Endothelial cell of umbilical vein (primary cell): ENCODE measurements around the gene STAG1. TPM values are rescaled to one million over a fixed set of nuclear protein-coding genes. Genes with fewer than 3 reads are reported as not detected.
"Not testable (repeated sequence)": the region's sequence is repeated elsewhere in the genome, so short reads cannot be mapped to it uniquely, and the experiment has no call there.

Source experiments
- BruUV-seq: library from RNA; stranded (reverse); fragments of 400-500 nt; replicated peaks from 2 replicates; lab custom pipeline; 2021; lab: Mats Ljungman, UMichigan
- CTCF ChIA-PET: fragments of 300-600, 350-600 bp; sonication (Branson Sonifier 250); formaldehyde crosslinking; loops from one replicate; lab custom pipeline; 2021; ENCODE audit warnings: antibody characterized with exemption, inconsistent platforms; lab: Charles Lee
- POLR2A ChIA-PET: fragments of 300-600, 350-600 bp; sonication (Branson Sonifier 250); formaldehyde crosslinking; loops from one replicate; lab custom pipeline; 2021; ENCODE audit warnings: antibody characterized with exemption, inconsistent platforms; lab: Charles Lee
- DNase-seq: peaks from one replicate; pipeline ENCODE4 v3.0.0-alpha.2; 2011; ENCODE audit warnings: low read depth, low spot score
- FAIRE-seq: peaks from 2 replicates; lab custom pipeline; 2011; peaks lifted over from hg19 to GRCh38; lab: Jason Lieb, UNC
- H2AFZ ChIP-seq: 2 replicates; pipeline ENCODE4 v1.6.0; 2012; ENCODE audit warnings: low read depth, low read length, control low read depth, inconsistent platforms
- H3K27ac ChIP-seq: 2 replicates; pipeline ENCODE4 v1.5.1; 2011; ENCODE audit warnings: low read depth, mild to moderate bottlenecking, control low read depth, low read length, moderate library complexity; ENCODE audit not compliant: insufficient read depth
- H3K27me3 ChIP-seq, 2 experiments: 2 replicates each; pipeline versions ENCODE4 v1.6.0 to v1.6.1; 2011; ENCODE audit warnings: low read length in 2 of 2, mixed read lengths in 1 of 2; ENCODE audit not compliant: control insufficient read depth in 2 of 2, insufficient read depth in 2 of 2
- H3K36me3 ChIP-seq, 2 experiments: 2 replicates in 1 of 2; 3 replicates in 1 of 2; pipeline ENCODE4 v1.5.1; 2011; ENCODE audit warnings: low read length in 2 of 2, mild to moderate bottlenecking in 1 of 2, moderate library complexity in 1 of 2; ENCODE audit not compliant: control insufficient read depth in 2 of 2, insufficient read depth in 2 of 2; ENCODE audit errors: extremely low read depth in 1 of 2
- H3K4me1 ChIP-seq: 3 replicates; pipeline ENCODE4 v1.5.1; 2011; ENCODE audit warnings: mild to moderate bottlenecking, low read length; ENCODE audit not compliant: control insufficient read depth, insufficient read depth; ENCODE audit errors: extremely low read depth
- H3K4me2 ChIP-seq: 2 replicates; pipeline ENCODE4 v1.6.1; 2011; ENCODE audit warnings: low read length, control low read depth, mixed read lengths; ENCODE audit not compliant: insufficient read depth
- H3K4me3 ChIP-seq, 3 experiments: fragments of 200-600 bp in 1 of 3; sonication (generic), shearing (Covaris generic) in 1 of 3; replicated peaks in 1 of 3; 2 replicates each; pipeline ENCODE4 v1.5.1; 2011 to 2016; ENCODE audit warnings: control low read depth in 3 of 3, low read length in 3 of 3, mild to moderate bottlenecking in 2 of 3, inconsistent platforms in 1 of 3, low read depth in 1 of 3, moderate library complexity in 1 of 3; ENCODE audit not compliant: insufficient read depth in 1 of 3
- H3K79me2 ChIP-seq: 2 replicates; pipeline ENCODE4 v1.6.0; 2012; ENCODE audit warnings: low read length, inconsistent platforms; ENCODE audit not compliant: control insufficient read depth, insufficient read depth
- H3K9ac ChIP-seq: replicated peaks from 2 replicates; pipeline ENCODE3; 2011; ENCODE audit warnings: low read length, control low read depth; ENCODE audit not compliant: insufficient read depth; ENCODE audit errors: extremely low read depth
- H3K9me1 ChIP-seq: replicated peaks from 3 replicates; pipeline ENCODE4 v1.6.0; 2011; ENCODE audit warnings: mild to moderate bottlenecking, low read length; ENCODE audit not compliant: control insufficient read depth, insufficient read depth; ENCODE audit errors: extremely low read depth
- H3K9me3 ChIP-seq: replicated peaks from 2 replicates; pipeline ENCODE4 v1.5.1; 2012; ENCODE audit warnings: low read length, inconsistent platforms; ENCODE audit not compliant: control insufficient read depth, insufficient read depth
- H4K20me1 ChIP-seq: replicated peaks from 2 replicates; pipeline ENCODE3; 2011; ENCODE audit warnings: mild to moderate bottlenecking, low read length; ENCODE audit not compliant: control insufficient read depth, insufficient read depth; ENCODE audit errors: extremely low read depth
- FOS ChIP-seq: IDR thresholded peaks from 2 replicates; pipeline ENCODE4 v1.6.1; 2011; ENCODE audit warnings: mild to moderate bottlenecking, low read length, moderate library complexity, borderline replicate concordance; ENCODE audit not compliant: insufficient read depth
- POLR2A ChIP-seq: IDR thresholded peaks from 2 replicates; pipeline ENCODE4 v1.6.1; 2012; ENCODE audit warnings: low read depth, mild to moderate bottlenecking, control low read depth, low read length
- dilution Hi-C: fragments of 300-500 bp; cut with MboI; formaldehyde crosslinking; loops from one replicate; pipeline ENCODE4 v1.15.0; 2019; ENCODE audit warnings: low sequenced_read_pairs; ENCODE audit not compliant: extremely low pct_ligation_motif_present
- intact Hi-C: fragments of 100-400 bp; cut with micrococcal nuclease; formaldehyde crosslinking; loops from one replicate; pipeline ENCODE4 v1.10.0; 2022
- polyA plus RNA-seq, 4 experiments: library from polyadenylated mRNA; depleted of rRNA in 3 of 4; stranded (reverse) in 3 of 4; unstranded in 1 of 4; fragments of >200 nt; gene quantifications; 2 replicates each; pipeline versions ENCODE4 v1.2.1 to v1.2.3, GENCODE V29; 2011 to 2012; ENCODE audit warnings: missing spikeins in 1 of 4
- total RNA-seq: library from RNA; stranded (reverse); gene quantifications from 2 replicates; pipeline ENCODE4 v1.2.3, GENCODE V29; 2021

STAG1 gene
- total and polyA plus RNA-seq, 2 donors (not counting 3 experiments of a cell fraction or from before 2014, with no cell fraction given), result 7.4 to 42.1 TPM

DNA sequence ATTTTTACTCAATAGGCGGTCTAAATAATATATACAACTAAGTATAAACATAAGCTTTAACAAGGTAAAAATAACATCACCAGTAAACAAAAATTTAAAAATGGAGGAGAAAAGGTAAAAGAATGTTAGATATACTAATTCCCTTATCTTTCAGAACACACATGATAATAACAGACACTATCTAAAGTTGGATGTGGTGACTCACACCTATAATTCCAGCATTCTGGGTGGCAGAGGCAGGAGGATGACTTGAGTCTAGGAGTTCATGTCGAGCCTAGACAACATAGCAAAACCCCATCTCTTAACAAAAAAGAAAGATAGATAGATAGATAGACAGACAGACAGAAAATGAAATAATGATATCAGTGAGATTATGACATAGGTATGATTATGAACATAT lies 85.1 kb downstream of the STAG1 start:
- Histone ChIP-seq H3K27me3 (no peaks in the 10 kb centered on the region), H4K20me1 (no peaks in the 10 kb centered on the region), H2AFZ (no peak overlapping the region), H3K27ac (no peak overlapping the region), H3K4me3 (no peak overlapping the region), H3K4me2 (peak overlapping the region; percentile 14), H3K9ac (no peak overlapping the region), H3K4me1 (peaks cover 7% of the 10 kb centered on the region), H3K36me3 (no peaks in the 10 kb centered on the region), H3K9me3 (no peaks in the 10 kb centered on the region), H3K9me1 (no peaks in the 10 kb centered on the region), H3K79me2 (peaks cover 70% of the 10 kb centered on the region)
- CTCF ChIA-PET, result interaction anchor here (1.0 to 1.2 kb wide), 2 partner anchors 9 to 85 kb away, joined by 3 to 4 read pairs; partner anchors contain the start of gene STAG1
- POLR2A ChIA-PET, result no interaction called here
- dilution Hi-C loops (no loop called here), intact Hi-C loops (no loop called here)
- TF ChIP-seq FOS (peak; percentile 48), POLR2A (no peak)
- BruUV-seq, result no TSS peak
- FAIRE-seq, result no peak
- peak; percentile 43 for DNase-seq

- DNase-seq, H3K9me3 ChIP-seq, H3K36me3 ChIP-seq, H3K9ac ChIP-seq, FAIRE-seq, H3K4me2 ChIP-seq, BruUV-seq, H4K20me1 ChIP-seq, POLR2A ChIA-PET, dilution Hi-C loops, H3K9me1 ChIP-seq, intact Hi-C loops, H3K27me3 ChIP-seq, H3K27ac ChIP-seq, H3K4me3 ChIP-seq, H2AFZ ChIP-seq, H3K4me1 ChIP-seq: not testable (repeated sequence)
- H3K79me2 ChIP-seq, result peaks cover 70% of the 10 kb centered on the region
- CTCF ChIA-PET, result interaction anchor here (1.0 to 1.2 kb wide), 2 partner anchors 8 to 86 kb away, joined by 3 to 4 read pairs; partner anchors contain the start of gene STAG1
Observed at GRCh38 chr3:136666301-136666700, 85.9 kb downstream of the STAG1 start.
